Right lobe of liver (tissue), 4 donors: Measurements from ENCODE around the gene FAM135A.

Experiments
- POLR2A ChIP-seq: fragments of 450-650 bp; IDR thresholded peaks from one replicate; pipeline ENCODE4 v1.6.1; 2017; ENCODE audit warnings: antibody characterized with exemption, mild to moderate bottlenecking
- TF ChIP-seq, protein P1 (sequence below), 4 donors: fragments of 200-600 bp in 3 of 4; fragments of 450-650 bp in 1 of 4; IDR thresholded peaks; one replicate each; pipeline versions ENCODE4 v1.5.1 to v1.8.0; 2016 to 2022; ENCODE audit warnings: antibody characterized with exemption in 4 of 4, mild to moderate bottlenecking in 2 of 4
- donor health status: DM: no; HTN: no; CAD: no.
- donor health status: DM: no; HTN: no; CAD: no.
- donor health status: DM: no; HTN: yes; CAD: no.

DNA sequence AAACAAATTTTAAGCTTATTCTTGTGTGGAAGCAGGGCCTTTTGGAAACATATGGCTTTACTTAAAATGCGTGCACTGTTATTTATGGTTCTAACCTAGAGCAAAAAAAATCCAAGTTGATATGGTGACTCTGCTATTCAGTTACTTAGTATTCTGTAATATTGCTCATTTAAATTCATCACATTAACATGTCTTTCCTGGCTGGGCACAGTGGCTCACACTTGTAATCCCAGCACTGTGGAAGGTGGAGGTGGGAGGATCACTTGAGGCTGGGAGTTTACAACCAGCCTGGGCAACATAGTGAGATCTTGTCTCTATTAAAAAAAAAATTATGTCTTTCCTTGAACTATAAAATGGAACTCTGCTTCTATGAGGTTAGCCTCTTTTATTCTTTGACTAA is 95.6 kb downstream of the FAM135A start:
- TF ChIP-seq, protein P1, sequence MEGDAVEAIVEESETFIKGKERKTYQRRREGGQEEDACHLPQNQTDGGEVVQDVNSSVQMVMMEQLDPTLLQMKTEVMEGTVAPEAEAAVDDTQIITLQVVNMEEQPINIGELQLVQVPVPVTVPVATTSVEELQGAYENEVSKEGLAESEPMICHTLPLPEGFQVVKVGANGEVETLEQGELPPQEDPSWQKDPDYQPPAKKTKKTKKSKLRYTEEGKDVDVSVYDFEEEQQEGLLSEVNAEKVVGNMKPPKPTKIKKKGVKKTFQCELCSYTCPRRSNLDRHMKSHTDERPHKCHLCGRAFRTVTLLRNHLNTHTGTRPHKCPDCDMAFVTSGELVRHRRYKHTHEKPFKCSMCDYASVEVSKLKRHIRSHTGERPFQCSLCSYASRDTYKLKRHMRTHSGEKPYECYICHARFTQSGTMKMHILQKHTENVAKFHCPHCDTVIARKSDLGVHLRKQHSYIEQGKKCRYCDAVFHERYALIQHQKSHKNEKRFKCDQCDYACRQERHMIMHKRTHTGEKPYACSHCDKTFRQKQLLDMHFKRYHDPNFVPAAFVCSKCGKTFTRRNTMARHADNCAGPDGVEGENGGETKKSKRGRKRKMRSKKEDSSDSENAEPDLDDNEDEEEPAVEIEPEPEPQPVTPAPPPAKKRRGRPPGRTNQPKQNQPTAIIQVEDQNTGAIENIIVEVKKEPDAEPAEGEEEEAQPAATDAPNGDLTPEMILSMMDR (IDR thresholded peaks at IDR 0.05), result no peak
- no peak for TF ChIP-seq POLR2A
